Type B pancreatic cell (in vitro differentiated cells): ENCODE data around the gene MORN2. TPM values are rescaled to one million over a fixed set of nuclear protein-coding genes. Genes with fewer than 3 reads are reported as not detected.

Experiments
- DNase-seq: peaks from one replicate; pipeline ENCODE4 v3.0.0; 2021; ENCODE audit warnings: mixed read lengths; ENCODE audit not compliant: unreplicated experiment; ENCODE audit errors: extremely low spot score
- H3K27ac Mint-ChIP-seq: 2 replicates; pipeline ENCODE4 v1.8.0; 2021; ENCODE audit warnings: mild to moderate bottlenecking, mixed read lengths
- H3K27me3 Mint-ChIP-seq: 2 replicates; pipeline ENCODE4 v1.8.0; 2021; ENCODE audit warnings: mixed read lengths
- H3K36me3 Mint-ChIP-seq: 2 replicates; pipeline ENCODE4 v1.8.0; 2021; ENCODE audit warnings: mixed read lengths
- H3K4me1 Mint-ChIP-seq: one replicate; pipeline ENCODE4 v1.8.0; 2021; ENCODE audit warnings: mixed read lengths; ENCODE audit not compliant: unreplicated experiment
- H3K4me3 Mint-ChIP-seq: 2 replicates; pipeline ENCODE4 v1.8.0; 2021; ENCODE audit warnings: mild to moderate bottlenecking, mixed read lengths
- H3K9me3 Mint-ChIP-seq: 2 replicates; pipeline ENCODE4 v1.8.0; 2021; ENCODE audit warnings: mixed read lengths
- total RNA-seq: library from RNA; stranded (reverse); gene quantifications from 2 replicates; pipeline ENCODE4 v1.2.1, GENCODE V29; 2021; ENCODE audit warnings: low replicate concordance
- TF ChIP-seq, protein P1 (sequence below): fragments of 200-600 bp; sonication (generic); conservative IDR thresholded peaks from 2 replicates; pipeline ENCODE4 v1.5.0; 2021; ENCODE audit warnings: antibody characterized with exemption, mild to moderate bottlenecking

The MORN2 gene
- total RNA-seq, 1 donor from 2014 or later: 19.7 TPM

GRCh38 chr2:38863061-38863695 is 12.6 kb upstream of the MORN2 start:
- DNase-seq: no peak
- Mint-ChIP-seq H3K27ac (peak overlapping the region; percentile 5), H3K27me3 (no peaks in the 10 kb centered on the region), H3K4me1 (no peaks in the 10 kb centered on the region), H3K4me3 (no peak overlapping the region), H3K36me3 (peaks cover 51% of the 10 kb centered on the region), H3K9me3 (no peaks in the 10 kb centered on the region)
- TF ChIP-seq, protein P1, sequence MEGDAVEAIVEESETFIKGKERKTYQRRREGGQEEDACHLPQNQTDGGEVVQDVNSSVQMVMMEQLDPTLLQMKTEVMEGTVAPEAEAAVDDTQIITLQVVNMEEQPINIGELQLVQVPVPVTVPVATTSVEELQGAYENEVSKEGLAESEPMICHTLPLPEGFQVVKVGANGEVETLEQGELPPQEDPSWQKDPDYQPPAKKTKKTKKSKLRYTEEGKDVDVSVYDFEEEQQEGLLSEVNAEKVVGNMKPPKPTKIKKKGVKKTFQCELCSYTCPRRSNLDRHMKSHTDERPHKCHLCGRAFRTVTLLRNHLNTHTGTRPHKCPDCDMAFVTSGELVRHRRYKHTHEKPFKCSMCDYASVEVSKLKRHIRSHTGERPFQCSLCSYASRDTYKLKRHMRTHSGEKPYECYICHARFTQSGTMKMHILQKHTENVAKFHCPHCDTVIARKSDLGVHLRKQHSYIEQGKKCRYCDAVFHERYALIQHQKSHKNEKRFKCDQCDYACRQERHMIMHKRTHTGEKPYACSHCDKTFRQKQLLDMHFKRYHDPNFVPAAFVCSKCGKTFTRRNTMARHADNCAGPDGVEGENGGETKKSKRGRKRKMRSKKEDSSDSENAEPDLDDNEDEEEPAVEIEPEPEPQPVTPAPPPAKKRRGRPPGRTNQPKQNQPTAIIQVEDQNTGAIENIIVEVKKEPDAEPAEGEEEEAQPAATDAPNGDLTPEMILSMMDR: no peak

GRCh38 chr2:38866773-38867443 is 8.9 kb upstream of the MORN2 start:
- Mint-ChIP-seq H3K4me3 (no peak overlapping the region), H3K27ac (peak overlapping the region; percentile 51), H3K4me1 (no peaks in the 10 kb centered on the region), H3K36me3 (peaks cover 46% of the 10 kb centered on the region), H3K9me3 (peaks cover 10% of the 10 kb centered on the region), H3K27me3 (no peaks in the 10 kb centered on the region)
- DNase-seq: no peak
- TF ChIP-seq, protein P1: no peak

GRCh38 chr2:38871432-38871831 is 4.3 kb upstream of the MORN2 start:
- H3K4me1 Mint-ChIP-seq: peaks cover 13% of the 10 kb centered on the region
- H3K9me3 Mint-ChIP-seq: peaks cover 22% of the 10 kb centered on the region
- H3K27ac Mint-ChIP-seq: no peak overlapping the region
- no peak overlapping the region for H3K4me3 Mint-ChIP-seq
- TF ChIP-seq, protein P1: no peak
- no peaks in the 10 kb centered on the region for H3K27me3 Mint-ChIP-seq
- peaks cover 44% of the 10 kb centered on the region for H3K36me3 Mint-ChIP-seq
- DNase-seq: no peak

- Mint-ChIP-seq H3K4me3 (peak overlapping the region; percentile 52), H3K36me3 (peaks cover 30% of the 10 kb centered on the region), H3K27ac (no peak overlapping the region), H3K27me3 (no peaks in the 10 kb centered on the region), H3K9me3 (peaks cover 22% of the 10 kb centered on the region), H3K4me1 (peaks cover 18% of the 10 kb centered on the region)
- TF ChIP-seq, protein P1: no peak
- DNase-seq: no peak
Measured at GRCh38 chr2:38873763-38874162, 2.0 kb upstream of the MORN2 start.

DNA sequence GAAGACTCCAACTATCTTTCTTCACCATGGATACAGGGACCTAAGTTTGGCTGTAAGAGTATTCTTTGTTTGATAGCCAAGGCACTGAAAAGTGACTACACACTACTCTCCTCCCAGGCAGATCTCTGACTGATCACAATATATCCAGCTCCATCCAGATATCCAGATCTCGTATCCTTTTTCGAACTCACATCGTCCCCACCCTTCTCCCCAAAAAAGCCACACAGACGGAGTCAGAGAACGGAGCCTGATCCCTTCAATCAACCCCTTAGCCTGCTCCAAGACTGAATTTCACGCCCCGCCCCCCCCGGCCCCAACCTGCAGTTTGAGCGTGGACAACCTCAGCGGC is 575 bp upstream of the MORN2 start:
- peak overlapping the region; percentile 94 for H3K4me3 Mint-ChIP-seq
- H3K9me3 Mint-ChIP-seq: peaks cover 13% of the 10 kb centered on the region
- peaks cover 18% of the 10 kb centered on the region for H3K4me1 Mint-ChIP-seq
- peaks cover 19% of the 10 kb centered on the region for H3K36me3 Mint-ChIP-seq
- H3K27ac Mint-ChIP-seq: peak overlapping the region; percentile 87
- TF ChIP-seq, protein P1: no peak
- DNase-seq: no peak
- no peaks in the 10 kb centered on the region for H3K27me3 Mint-ChIP-seq
